Measurements from ENCODE around the gene CHCHD4. TPM values are rescaled to one million over a fixed set of nuclear protein-coding genes. Genes with fewer than 3 reads are reported as not detected.

CHCHD4 gene
- total RNA-seq, 4 donors from 2014 or later, result 4.2 to 17.8 (median 16.3) TPM

GRCh38 chr3:14166877-14167603, 42.4 kb upstream of the CHCHD4 start:
- H3K36me3 ChIP-seq, result peaks cover 41 to 100% (median 67%) of the 10 kb centered on the region in 3 donors
- peaks cover 0 to 2% (median 2%) of the 10 kb centered on the region in 3 donors for H3K9me3 ChIP-seq
- no peak for DNase-seq
- no peak for TF ChIP-seq POLR2A (IDR thresholded peaks at IDR 0.05)
- WGBS, 2 donors, result 82 to 83% methylated on average over 8 to 9 of the region's 9 CpGs
- H3K27ac ChIP-seq, result no peak overlapping the region
- H3K4me3 ChIP-seq, result no peak overlapping the region
- intact Hi-C loops (cut with DNase I), result no loop called here
- H3K27me3 ChIP-seq, result no peaks in the 10 kb centered on the region
- no peaks in the 10 kb centered on the region for H3K4me1 ChIP-seq

- intact Hi-C loops (cut with DNase I), result no loop called here
- H3K4me1 ChIP-seq, result peaks cover 0 to 9% (median 0%) of the 10 kb centered on the region in 3 donors
- no peak for TF ChIP-seq CTCF (IDR thresholded peaks at IDR 0.05)
- no peak overlapping the region for H3K4me3 ChIP-seq
- no peak overlapping the region for H3K27ac ChIP-seq
- DNase-seq, result no peak
- 79 to 80% methylated on average over 2 of the region's 2 CpGs for WGBS, 2 donors
- H3K27me3 ChIP-seq, result no peaks in the 10 kb centered on the region
- peaks cover 0 to 13% (median 8%) of the 10 kb centered on the region in 3 donors for H3K9me3 ChIP-seq
- peaks cover 37 to 100% (median 71%) of the 10 kb centered on the region in 3 donors for H3K36me3 ChIP-seq
These were observed 37.5 kb upstream of the CHCHD4 start for GRCh38 chr3:14162178-14162577.

GRCh38 chr3:14161282-14161681, 36.6 kb upstream of the CHCHD4 start:
- intact Hi-C loops (cut with DNase I), result no loop called here
- no peak overlapping the region for H3K27ac ChIP-seq
- H3K4me3 ChIP-seq, result no peak overlapping the region
- no peak for TF ChIP-seq POLR2A (IDR thresholded peaks at IDR 0.05)
- H3K36me3 ChIP-seq, result peaks cover 37 to 100% (median 66%) of the 10 kb centered on the region in 3 donors
- DNase-seq, result no peak
- 88 to 89% methylated on average over 2 of the region's 2 CpGs for WGBS, 2 donors
- no peaks in the 10 kb centered on the region for H3K27me3 ChIP-seq
- peaks cover 0 to 18% (median 2%) of the 10 kb centered on the region in 3 donors for H3K4me1 ChIP-seq
- H3K9me3 ChIP-seq, result peaks cover 0 to 13% (median 8%) of the 10 kb centered on the region in 3 donors

GRCh38 chr3:14159426-14159825, 34.8 kb upstream of the CHCHD4 start:
- H3K27ac ChIP-seq, result no peak overlapping the region
- no peak for DNase-seq
- H3K4me3 ChIP-seq, result no peak overlapping the region
- intact Hi-C loops (cut with DNase I), result no loop called here
- WGBS, 2 donors, result 88 to 95% methylated on average over 8 of the region's 8 CpGs
- TF ChIP-seq POLR2A (IDR thresholded peaks at IDR 0.05), result no peak
- no peak for TF ChIP-seq CTCF (IDR thresholded peaks at IDR 0.05)
- no peaks in the 10 kb centered on the region for H3K27me3 ChIP-seq
- H3K9me3 ChIP-seq, result peaks cover 0 to 13% (median 8%) of the 10 kb centered on the region in 3 donors
- H3K4me1 ChIP-seq, result peaks cover 0 to 28% (median 2%) of the 10 kb centered on the region in 3 donors
- peaks cover 20 to 100% (median 55%) of the 10 kb centered on the region in 3 donors for H3K36me3 ChIP-seq

- no peak overlapping the region for H3K27ac ChIP-seq
- H3K4me1 ChIP-seq, result peaks cover 0 to 28% (median 2%) of the 10 kb centered on the region in 3 donors
- WGBS, 2 donors, result 95 to 96% methylated on average over 13 to 14 of the region's 14 CpGs
- peaks cover 0 to 13% (median 8%) of the 10 kb centered on the region in 3 donors for H3K9me3 ChIP-seq
- no peak for DNase-seq
- peaks cover 17 to 100% (median 47%) of the 10 kb centered on the region in 3 donors for H3K36me3 ChIP-seq
- intact Hi-C loops (cut with DNase I), result no loop called here
- TF ChIP-seq POLR2A (IDR thresholded peaks at IDR 0.05) (no peak), CTCF (IDR thresholded peaks at IDR 0.05) (no peak)
- H3K27me3 ChIP-seq, result no peaks in the 10 kb centered on the region
- H3K4me3 ChIP-seq, result no peak overlapping the region
These were observed 33.7 kb upstream of the CHCHD4 start for GRCh38 chr3:14158370-14158769.

- Histone ChIP-seq H3K27me3 (no peaks in the 10 kb centered on the region), H3K27ac (no peak overlapping the region), H3K4me3 (no peak overlapping the region), H3K4me1 (peaks cover 0 to 28% (median 2%) of the 10 kb centered on the region in 3 donors), H3K9me3 (peaks cover 0 to 13% (median 8%) of the 10 kb centered on the region in 3 donors), H3K36me3 (peaks cover 17 to 100% (median 44%) of the 10 kb centered on the region in 3 donors)
- intact Hi-C loops (cut with DNase I), result no loop called here
- no peak for DNase-seq
- TF ChIP-seq POLR2A (IDR thresholded peaks at IDR 0.05) (no peak), CTCF (IDR thresholded peaks at IDR 0.05) (no peak)
- WGBS, 2 donors, result 91 to 96% methylated on average over 7 to 9 of the region's 9 CpGs
These were observed 33.3 kb upstream of the CHCHD4 start for GRCh38 chr3:14157951-14158350.

Data from esophagus squamous epithelium (tissue), 5 donors.